SK-N-SH (cell line): Measurements from ENCODE around the gene CCDC174. TPM values are rescaled to one million over a fixed set of nuclear protein-coding genes. Genes with fewer than 3 reads are reported as not detected.

Source experiments
- CTCF ChIA-PET: fragments of 300-600, 350-600 bp; formaldehyde crosslinking; extraction: SDS; loops from one replicate; lab custom pipeline; 2021; lab: Yijun Ruan, JAX
- POLR2A ChIA-PET: fragments of 350-600 bp; sonication (Branson Sonifier 250); formaldehyde crosslinking; extraction: SDS; loops from one replicate; lab custom pipeline; 2020; ENCODE audit warnings: antibody characterized with exemption, inconsistent platforms; lab: Yijun Ruan, JAX
- DNase-seq: peaks from one replicate; pipeline ENCODE4 v3.0.0; 2012
- H2AFZ ChIP-seq: fragments of 200-600 bp; sonication (generic); 2 replicates; pipeline ENCODE4 v1.8.1; 2016; ENCODE audit warnings: antibody characterized with exemption, mild to moderate bottlenecking, low read depth
- H3F3A ChIP-seq: fragments of 200-600 bp; sonication (generic); replicated peaks from 2 replicates; pipeline ENCODE3; 2016; ENCODE audit warnings: antibody characterized with exemption, mild to moderate bottlenecking; ENCODE audit not compliant: insufficient read depth
- H3K27ac ChIP-seq, 2 experiments: fragments of 200-500 bp in 1 of 2; fragments of 200-600 bp in 1 of 2; sonication (Bioruptor generic) in 1 of 2; sonication (generic), shearing (Covaris generic) in 1 of 2; 2 replicates each; pipeline versions ENCODE4 v1.5.1 to v1.6.1; 2014 to 2016; ENCODE audit warnings: low read depth in 2 of 2, inconsistent platforms in 1 of 2, low read length in 1 of 2, mild to moderate bottlenecking in 1 of 2, mixed read lengths in 1 of 2
- H3K27me3 ChIP-seq: fragments of 200-600 bp; sonication (generic), shearing (Covaris generic); 2 replicates; pipeline ENCODE4 v1.6.1; 2016; ENCODE audit warnings: mixed run types; ENCODE audit not compliant: insufficient read depth
- H3K36me3 ChIP-seq, 2 experiments: fragments of 200-500 bp in 1 of 2; fragments of 200-600 bp in 1 of 2; sonication (Bioruptor generic) in 1 of 2; sonication (generic) in 1 of 2; replicated peaks in 1 of 2; 2 replicates each; pipeline versions ENCODE3 to v1.5.1; 2014 to 2016; ENCODE audit warnings: low read length in 1 of 2, mild to moderate bottlenecking in 1 of 2; ENCODE audit not compliant: insufficient read depth in 2 of 2, control insufficient read depth in 1 of 2
- H3K4me1 ChIP-seq, 2 experiments: fragments of 200-500 bp in 1 of 2; fragments of 200-600 bp in 1 of 2; sonication (Bioruptor generic) in 1 of 2; sonication (generic), shearing (Covaris generic) in 1 of 2; 2 replicates each; pipeline versions ENCODE4 v1.5.1 to v1.6.1; 2014 to 2016; ENCODE audit warnings: low read depth in 1 of 2, low read length in 1 of 2, mixed run types in 1 of 2; ENCODE audit not compliant: insufficient read depth in 2 of 2, control insufficient read depth in 1 of 2
- H3K4me2 ChIP-seq: fragments of 200-600 bp; sonication (generic), shearing (Covaris generic); 2 replicates; pipeline ENCODE4 v1.6.1; 2017; ENCODE audit warnings: mixed run types
- H3K4me3 ChIP-seq, 2 experiments: fragments of 200-500 bp in 1 of 2; fragments of 200-600 bp in 1 of 2; sonication (Bioruptor generic) in 1 of 2; sonication (generic), shearing (Covaris generic) in 1 of 2; 2 replicates each; pipeline versions ENCODE4 v1.5.1 to v1.8.1; 2014 to 2016; ENCODE audit warnings: low read depth in 2 of 2, inconsistent platforms in 1 of 2, low read length in 1 of 2, mild to moderate bottlenecking in 1 of 2, mixed read lengths in 1 of 2, moderate library complexity in 1 of 2
- H3K79me2 ChIP-seq: fragments of 200-600 bp; sonication (generic); 2 replicates; pipeline ENCODE4 v1.8.1; 2017; ENCODE audit warnings: mild to moderate bottlenecking; ENCODE audit not compliant: insufficient read depth
- H3K9ac ChIP-seq: fragments of 200-600 bp; sonication (generic); 2 replicates; pipeline ENCODE4 v1.6.1; 2017; ENCODE audit warnings: mixed run types
- H3K9me2 ChIP-seq: fragments of 200-600 bp; sonication (generic); 2 replicates; pipeline ENCODE4 v1.6.1; 2017; ENCODE audit warnings: mixed run types
- H3K9me3 ChIP-seq: fragments of 200-600 bp; sonication (generic); 2 replicates; pipeline ENCODE4 v1.6.1; 2017; ENCODE audit warnings: mixed run types, mild to moderate bottlenecking, moderate library complexity
- H4K20me1 ChIP-seq: fragments of 200-600 bp; sonication (generic); 2 replicates; pipeline ENCODE4 v1.6.1; 2017; ENCODE audit warnings: mild to moderate bottlenecking, mixed run types; ENCODE audit not compliant: insufficient read depth
- EP300 ChIP-seq, 2 experiments: IDR thresholded peaks; 2 replicates each; pipeline versions ENCODE4 v1.4.0 to v1.6.1; 2012; ENCODE audit warnings: borderline replicate concordance in 1 of 2, low read depth in 1 of 2, low read length in 1 of 2
- EZH2phosphoT487 ChIP-seq: fragments of 200-600 bp; sonication (generic); IDR thresholded peaks from 2 replicates; pipeline ENCODE4 v1.6.1; 2017; ENCODE audit warnings: low read depth, mixed run types, mild to moderate bottlenecking, antibody characterized with exemption, moderate library complexity, borderline replicate concordance
- FOSL2 ChIP-seq: IDR thresholded peaks from 2 replicates; pipeline ENCODE4 v1.4.0; 2012; ENCODE audit warnings: low read depth, mild to moderate bottlenecking, moderate library complexity, borderline replicate concordance
- FOXJ3 ChIP-seq: sonication (generic); formaldehyde crosslinking; IDR thresholded peaks from 2 replicates; pipeline ENCODE4 v1.5.1; 2020; ENCODE audit warnings: mild to moderate bottlenecking, missing genetic modification reagents
- GATA2 ChIP-seq: sonication (generic); formaldehyde crosslinking; IDR thresholded peaks from 2 replicates; pipeline ENCODE4 v1.5.0; 2020; ENCODE audit warnings: mild to moderate bottlenecking, missing genetic modification reagents
- MXI1 ChIP-seq: IDR thresholded peaks from 2 replicates; pipeline ENCODE4 v1.6.1; 2012; ENCODE audit warnings: mild to moderate bottlenecking, low read depth, low read length, improper control_type of control experiment
- NRF1 ChIP-seq: IDR thresholded peaks from 2 replicates; pipeline ENCODE4 v1.6.1; 2012; ENCODE audit warnings: low read depth, mild to moderate bottlenecking, low read length
- RAD21 ChIP-seq: IDR thresholded peaks from 2 replicates; pipeline ENCODE4 v1.6.1; 2012; ENCODE audit warnings: mild to moderate bottlenecking, low read length
- REST ChIP-seq: IDR thresholded peaks from 2 replicates; pipeline ENCODE4 v1.6.1; 2012; ENCODE audit warnings: mild to moderate bottlenecking, low read depth, low read length, moderate library complexity
- RXRA ChIP-seq: IDR thresholded peaks from 2 replicates; pipeline ENCODE4 v1.4.0; 2012; ENCODE audit warnings: low read depth, mild to moderate bottlenecking, borderline replicate concordance
- SIN3A ChIP-seq: IDR thresholded peaks from 2 replicates; pipeline ENCODE4 v1.6.1; 2012; ENCODE audit warnings: low read depth, mild to moderate bottlenecking, low read length, moderate library complexity, borderline replicate concordance
- SMC3 ChIP-seq: IDR thresholded peaks from 2 replicates; pipeline ENCODE4 v1.6.1; 2012; ENCODE audit warnings: low read depth, low read length, improper control_type of control experiment
- TAF1 ChIP-seq: IDR thresholded peaks from 2 replicates; pipeline ENCODE4 v1.6.1; 2012; ENCODE audit warnings: low read depth, mild to moderate bottlenecking, low read length, moderate library complexity, borderline replicate concordance
- USF1 ChIP-seq: IDR thresholded peaks from 2 replicates; pipeline ENCODE4 v1.4.0; 2012; ENCODE audit warnings: low read depth, borderline replicate concordance
- USF2 ChIP-seq: fragments of 150-350 bp; IDR thresholded peaks from 2 replicates; pipeline ENCODE4 v1.6.1; 2017; ENCODE audit warnings: antibody characterized with exemption, low read length, low read depth, borderline replicate concordance
- YY1 ChIP-seq: IDR thresholded peaks from 2 replicates; pipeline ENCODE4 v1.4.0; 2012; ENCODE audit warnings: low read depth, mild to moderate bottlenecking
- WGBS: methylation state at CpG from one replicate; pipeline ENCODE4 v1.1.6; 2017; ENCODE audit warnings: low lambda C conversion rate; 5-methylcytosine and 5-hydroxymethylcytosine counted together
- polyA plus RNA-seq, 3 experiments: library from polyadenylated mRNA; depleted of rRNA; stranded (reverse); fragments of >200 nt; gene quantifications; 2 replicates each; pipeline ENCODE4 v1.2.3, GENCODE V29; 2012

CCDC174 gene
- polyA plus RNA-seq, 1 of the 3 experiments (the other 2 are of a cell fraction), result 6.6 TPM

GRCh38 chr3:14627815-14628214 is 23.7 kb upstream of the CCDC174 start:
- Histone ChIP-seq H3K27ac (no peak overlapping the region), H3K36me3 (no peaks in the 10 kb centered on the region), H2AFZ (no peak overlapping the region), H4K20me1 (no peaks in the 10 kb centered on the region), H3K9ac (no peak overlapping the region), H3K9me3 (no peaks in the 10 kb centered on the region), H3K4me3 (no peak overlapping the region), H3F3A (no peaks in the 10 kb centered on the region), H3K4me2 (no peak overlapping the region), H3K27me3 (no peaks in the 10 kb centered on the region), H3K79me2 (no peaks in the 10 kb centered on the region), H3K9me2 (no peaks in the 10 kb centered on the region), H3K4me1 (peaks cover 0 to 8% of the 10 kb centered on the region in 2 experiments; a peak in 1 of 4 replicates)
- TF ChIP-seq USF2 (no peak), RAD21 (no peak), YY1 (no peak), FOXJ3 (no peak), RXRA (no peak), FOSL2 (no peak), SIN3A (no peak), TAF1 (no peak), SMC3 (no peak), NRF1 (no peak), GATA2 (CRISPR knock-in tag) (no peak), REST (no peak), EP300 (IDR thresholded peaks at IDR 0.05; ENCODE audit: borderline replicate concordance in 1 of 2, low read depth in 1 of 2, low read length in 1 of 2) (no peak), EZH2phosphoT487 (no peak), USF1 (no peak), MXI1 (no peak)
- CTCF ChIA-PET, result interaction anchor here (0.6 kb wide), 1 partner anchor 335 kb away, joined by 3 read pairs; no protein-coding TSS in a partner anchor
- 69% methylated on average over 4 of the region's 6 CpGs for WGBS
- POLR2A ChIA-PET, result no interaction called here
- no peak for DNase-seq
